ENCODE data around the gene CTNNA2.

The CTNNA2 gene

GRCh38 chr2:80515964-80516363 lies 1003.1 kb downstream of the CTNNA2 start:
- TF ChIP-seq, protein P1, sequence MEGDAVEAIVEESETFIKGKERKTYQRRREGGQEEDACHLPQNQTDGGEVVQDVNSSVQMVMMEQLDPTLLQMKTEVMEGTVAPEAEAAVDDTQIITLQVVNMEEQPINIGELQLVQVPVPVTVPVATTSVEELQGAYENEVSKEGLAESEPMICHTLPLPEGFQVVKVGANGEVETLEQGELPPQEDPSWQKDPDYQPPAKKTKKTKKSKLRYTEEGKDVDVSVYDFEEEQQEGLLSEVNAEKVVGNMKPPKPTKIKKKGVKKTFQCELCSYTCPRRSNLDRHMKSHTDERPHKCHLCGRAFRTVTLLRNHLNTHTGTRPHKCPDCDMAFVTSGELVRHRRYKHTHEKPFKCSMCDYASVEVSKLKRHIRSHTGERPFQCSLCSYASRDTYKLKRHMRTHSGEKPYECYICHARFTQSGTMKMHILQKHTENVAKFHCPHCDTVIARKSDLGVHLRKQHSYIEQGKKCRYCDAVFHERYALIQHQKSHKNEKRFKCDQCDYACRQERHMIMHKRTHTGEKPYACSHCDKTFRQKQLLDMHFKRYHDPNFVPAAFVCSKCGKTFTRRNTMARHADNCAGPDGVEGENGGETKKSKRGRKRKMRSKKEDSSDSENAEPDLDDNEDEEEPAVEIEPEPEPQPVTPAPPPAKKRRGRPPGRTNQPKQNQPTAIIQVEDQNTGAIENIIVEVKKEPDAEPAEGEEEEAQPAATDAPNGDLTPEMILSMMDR (IDR thresholded peaks at IDR 0.05; ENCODE audit: borderline replicate concordance, insufficient read depth, low read depth, low read length): no peak
- H3K4me3 ChIP-seq (ENCODE audit: low read depth, low read length): no peak overlapping the region

DNA sequence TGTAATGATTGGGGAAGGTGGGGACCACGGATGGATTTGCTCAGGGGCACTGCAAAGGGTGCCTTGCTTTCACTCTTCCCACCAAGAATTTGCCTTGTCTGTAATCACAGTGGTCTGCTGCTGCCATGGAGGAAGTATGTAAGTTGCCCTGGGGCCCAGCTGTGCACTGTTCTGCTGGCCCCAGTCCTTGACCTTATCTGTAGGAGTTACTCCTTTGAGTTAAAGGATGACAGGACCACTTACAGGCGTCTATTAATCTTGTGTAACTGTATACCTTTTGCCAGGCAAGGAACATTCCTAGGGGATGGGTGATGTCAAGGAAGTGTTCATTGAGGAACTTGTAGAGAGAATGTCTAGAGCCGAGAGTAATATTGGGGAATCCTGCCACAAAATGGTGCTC lies 1004.5 kb downstream of the CTNNA2 start:
- TF ChIP-seq, protein P1 (IDR thresholded peaks at IDR 0.05; ENCODE audit: borderline replicate concordance, insufficient read depth, low read depth, low read length): no peak

DNA sequence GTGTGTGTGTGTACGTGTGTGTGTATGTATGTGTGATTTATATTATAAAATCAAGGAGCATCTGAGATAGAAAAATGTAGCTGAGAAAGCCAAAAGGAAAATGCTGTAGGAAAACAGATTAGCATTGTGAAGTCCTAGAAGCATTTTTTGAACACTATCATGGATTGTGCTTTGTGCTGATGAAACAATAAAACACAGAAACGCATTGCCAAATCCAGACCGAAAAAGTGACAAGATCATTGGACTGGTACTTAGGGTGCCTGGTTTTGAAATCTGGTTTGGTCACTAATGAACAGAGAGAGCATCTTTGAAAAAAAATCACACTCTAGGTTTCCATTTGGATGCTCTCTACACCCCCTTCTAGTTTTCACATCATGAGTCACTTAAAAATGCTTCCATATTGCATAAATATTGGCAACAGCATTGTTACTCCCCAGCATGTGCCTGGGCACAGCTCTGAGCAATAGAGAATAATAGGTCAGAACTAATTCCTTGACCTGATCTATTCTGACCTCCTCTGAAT lies 1006.3 kb downstream of the CTNNA2 start:
- H3K4me3 ChIP-seq (ENCODE audit: low read depth, low read length): no peak overlapping the region
- TF ChIP-seq, protein P1 (IDR thresholded peaks at IDR 0.05; ENCODE audit: borderline replicate concordance, insufficient read depth, low read depth, low read length): no peak

More for the DNA sequence above, 1004.5 kb downstream of the CTNNA2 start:
- H3K4me3 ChIP-seq (ENCODE audit: low read depth, low read length): no peak overlapping the region

GRCh38 chr2:80519699-80520291 lies 1006.9 kb downstream of the CTNNA2 start:
- TF ChIP-seq, protein P1 (IDR thresholded peaks at IDR 0.05; ENCODE audit: borderline replicate concordance, insufficient read depth, low read depth, low read length): no peak
- H3K4me3 ChIP-seq (ENCODE audit: low read depth, low read length): no peak overlapping the region

DNA sequence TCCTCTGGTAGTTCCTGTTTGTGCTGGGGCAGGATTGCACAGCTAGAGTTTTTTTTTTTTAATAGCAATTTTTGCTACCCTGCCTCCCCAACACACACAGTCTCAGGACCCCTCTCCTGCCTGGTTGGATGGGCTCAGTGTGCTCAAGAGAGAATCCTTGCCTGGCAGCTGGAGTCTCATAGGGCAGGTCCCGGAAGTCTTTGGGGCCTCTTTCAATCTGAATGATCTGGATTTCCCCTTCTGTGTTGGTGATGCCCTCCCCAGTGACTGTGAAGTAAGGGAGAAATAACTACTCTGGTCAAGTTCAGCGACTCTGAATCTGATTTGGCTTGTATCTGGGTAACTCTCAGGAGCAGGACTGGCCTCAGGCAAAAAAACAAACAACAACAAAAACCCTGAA lies 1012.3 kb downstream of the CTNNA2 start:
- TF ChIP-seq, protein P1 (IDR thresholded peaks at IDR 0.05; ENCODE audit: borderline replicate concordance, insufficient read depth, low read depth, low read length): no peak
- H3K4me3 ChIP-seq (ENCODE audit: low read depth, low read length): no peak overlapping the region

DNA sequence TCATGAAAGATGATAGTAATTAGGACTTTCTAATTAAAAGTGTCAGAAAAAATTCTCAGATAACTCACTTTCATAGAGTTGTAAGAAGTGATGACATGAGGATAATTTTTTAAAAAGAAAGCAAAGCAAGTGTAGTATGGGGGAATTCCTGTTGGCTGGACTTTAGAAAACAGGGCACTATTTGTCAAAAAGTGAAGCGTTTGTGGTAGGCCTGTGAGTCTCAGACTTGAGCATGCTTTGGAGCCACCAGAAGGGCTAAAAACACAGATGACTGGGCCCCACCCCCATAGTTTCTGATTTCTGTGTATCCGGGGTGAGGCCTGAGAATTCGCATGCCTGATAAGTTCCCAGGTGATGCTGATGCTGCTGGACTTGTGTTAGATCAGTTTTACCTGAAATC lies 1014.3 kb downstream of the CTNNA2 start:
- TF ChIP-seq, protein P1 (IDR thresholded peaks at IDR 0.05; ENCODE audit: borderline replicate concordance, insufficient read depth, low read depth, low read length): no peak
- no peak overlapping the region for H3K4me3 ChIP-seq (ENCODE audit: low read depth, low read length)

DNA sequence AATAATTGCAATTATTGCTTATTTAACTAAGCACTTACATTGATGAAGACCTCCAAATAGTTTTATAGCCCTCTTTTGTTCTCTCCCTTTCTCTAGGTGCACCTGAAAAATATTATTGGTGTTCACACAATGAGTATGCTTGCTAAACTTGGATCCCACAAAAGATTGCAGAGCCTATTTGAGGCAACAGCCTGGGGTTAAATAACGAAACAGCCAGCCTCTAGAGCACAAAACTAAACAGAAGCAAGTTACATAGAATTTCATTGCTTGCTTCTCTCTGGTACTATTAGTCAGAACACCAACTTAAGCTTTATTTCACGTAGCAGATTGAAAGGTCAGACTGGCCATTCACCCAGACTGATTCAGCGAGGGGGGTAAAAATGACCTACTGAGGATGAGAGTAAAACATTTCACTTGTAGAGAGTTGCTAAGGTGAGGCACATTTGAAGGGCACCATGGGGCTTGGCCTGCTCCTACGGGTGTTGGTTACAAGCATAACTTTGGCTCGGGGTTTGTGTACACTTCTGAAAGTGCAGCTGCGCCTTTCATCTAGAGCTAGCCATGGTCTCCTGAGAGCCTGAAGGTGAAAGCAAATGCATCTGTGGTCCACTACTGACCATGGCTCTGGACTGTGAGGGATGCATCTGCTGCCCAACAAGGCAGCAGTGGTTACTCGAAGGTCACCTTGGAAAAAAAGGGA lies 1016.8 kb downstream of the CTNNA2 start:
- TF ChIP-seq, protein P1 (IDR thresholded peaks at IDR 0.05; ENCODE audit: borderline replicate concordance, insufficient read depth, low read depth, low read length): no peak
- H3K4me3 ChIP-seq (ENCODE audit: low read depth, low read length): no peak overlapping the region
